HUES64 (cell line): Measurements from ENCODE around the gene EEIG1.
A peak's percentile ranks its signal among the peaks of the same experiment; 100 is the strongest.

Experiments used
- H3K27ac ChIP-seq: 2 replicates; pipeline ENCODE4 v1.7.0; 2013; ENCODE audit warnings: low read depth, low read length, inconsistent platforms
- H3K27me3 ChIP-seq: 2 replicates; pipeline ENCODE4 v1.6.1; 2013; ENCODE audit warnings: mild to moderate bottlenecking, low read length; ENCODE audit not compliant: insufficient read depth
- H3K36me3 ChIP-seq: 2 replicates; pipeline ENCODE4 v1.6.1; 2013; ENCODE audit warnings: mild to moderate bottlenecking, low read length; ENCODE audit not compliant: insufficient read depth
- H3K4me1 ChIP-seq: 2 replicates; pipeline ENCODE4 v1.6.1; 2013; ENCODE audit warnings: mild to moderate bottlenecking, low read length, moderate library complexity; ENCODE audit not compliant: insufficient read depth
- H3K4me3 ChIP-seq: 2 replicates; pipeline ENCODE4 v1.5.1; 2013; ENCODE audit warnings: mild to moderate bottlenecking, low read length, moderate library complexity
- H3K9ac ChIP-seq: 2 replicates; pipeline ENCODE4 v1.6.1; 2013; ENCODE audit warnings: mild to moderate bottlenecking, low read depth, low read length
- H3K9me3 ChIP-seq: 2 replicates; pipeline ENCODE4 v1.6.1; 2013; ENCODE audit warnings: low read depth, low read length; ENCODE audit not compliant: insufficient read depth
- WGBS: fragments of 150-250, 120-280 bp; methylation state at CpG from one replicate; pipeline ENCODE4 v1.1.7; 2013; ENCODE audit warnings: missing lambda C conversion rate; 5-methylcytosine and 5-hydroxymethylcytosine counted together

Gene EEIG1

DNA sequence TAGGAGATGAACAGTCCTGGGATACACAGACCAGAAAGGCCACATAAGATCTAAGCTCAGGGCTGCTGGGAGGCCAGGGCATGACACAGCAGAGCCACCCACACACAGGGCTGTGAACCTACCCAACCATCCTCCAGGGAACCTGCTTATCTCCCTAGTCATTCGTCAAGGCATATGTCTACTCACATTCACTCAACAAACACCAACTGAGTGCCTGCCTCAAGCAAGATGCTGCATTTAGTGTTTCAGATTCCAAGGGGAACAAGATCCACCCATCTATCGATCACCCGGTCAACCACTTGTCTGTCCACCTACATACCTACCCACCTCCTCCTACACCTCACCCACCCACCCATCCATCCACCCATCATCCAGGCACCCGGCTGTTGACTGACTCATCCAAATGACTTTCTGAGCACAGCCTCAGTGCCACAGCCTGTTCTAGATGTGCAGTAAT, 45.0 kb downstream of the EEIG1 start:
- Histone ChIP-seq H3K27ac (no peak overlapping the region), H3K4me3 (peak overlapping the region; percentile 90; the same call in 1 of the 2 replicates), H3K36me3 (peaks cover 11% of the 10 kb centered on the region), H3K9me3 (no peaks in the 10 kb centered on the region), H3K9ac (no peak overlapping the region), H3K27me3 (no peaks in the 10 kb centered on the region), H3K4me1 (peaks cover 18% of the 10 kb centered on the region)
- WGBS = 84% methylated on average over 4 of the region's 4 CpGs

- no peak overlapping the region for H3K4me3 ChIP-seq
- H3K27me3 ChIP-seq = peaks cover under 1% of the 10 kb centered on the region; the same call in 1 of the 2 replicates
- no peaks in the 10 kb centered on the region for H3K9me3 ChIP-seq
- H3K4me1 ChIP-seq = peaks cover 21% of the 10 kb centered on the region
- WGBS = 86% methylated on average over 11 of the region's 11 CpGs
- H3K9ac ChIP-seq = no peak overlapping the region
- no peak overlapping the region for H3K27ac ChIP-seq
- H3K36me3 ChIP-seq = peaks cover 9% of the 10 kb centered on the region
Observed at GRCh38 chr9:127934986-127935385, 45.8 kb downstream of the EEIG1 start.

DNA sequence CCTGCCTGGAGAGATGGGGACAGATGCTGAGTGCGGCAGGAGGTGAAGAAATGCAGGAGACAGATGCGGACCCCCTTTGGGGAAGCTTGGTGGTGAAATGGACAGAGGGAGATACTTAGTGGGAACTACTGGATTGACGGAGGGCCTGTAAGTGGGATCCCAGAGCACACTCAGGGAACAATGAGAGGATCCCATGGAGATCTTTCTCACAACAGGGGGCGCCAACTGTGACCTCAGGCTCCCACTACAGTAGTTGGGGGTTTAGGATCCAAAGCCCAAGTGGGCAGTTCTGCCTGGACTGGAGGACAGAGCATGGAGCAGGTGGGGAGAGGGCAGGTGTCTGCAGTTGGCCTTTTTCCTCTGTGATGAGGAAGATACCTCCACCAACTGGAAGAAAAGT, 46.5 kb downstream of the EEIG1 start:
- 85% methylated on average over 4 of the region's 4 CpGs for WGBS

GRCh38 chr9:127931092-127931881, 49.5 kb downstream of the EEIG1 start:
- Histone ChIP-seq H3K9ac (peak overlapping the region; percentile 13; the same call in 1 of the 2 replicates), H3K27me3 (peaks cover 32% of the 10 kb centered on the region), H3K36me3 (peaks cover 7% of the 10 kb centered on the region; the same call in 1 of the 2 replicates), H3K4me1 (peaks cover 21% of the 10 kb centered on the region), H3K9me3 (no peaks in the 10 kb centered on the region), H3K4me3 (peak overlapping the region; percentile 60), H3K27ac (peak overlapping the region; percentile 53; the same call in 1 of the 2 replicates)
- WGBS = 22% methylated on average over 18 of the region's 18 CpGs

More for the DNA sequence above, 46.5 kb downstream of the EEIG1 start:
- Histone ChIP-seq H3K4me1 (peaks cover 23% of the 10 kb centered on the region), H3K4me3 (no peak overlapping the region), H3K9ac (no peak overlapping the region), H3K27ac (no peak overlapping the region), H3K9me3 (no peaks in the 10 kb centered on the region), H3K36me3 (peaks cover 8% of the 10 kb centered on the region; the same call in 1 of the 2 replicates), H3K27me3 (peaks cover 8% of the 10 kb centered on the region)
